GM23248 (cell line): ENCODE data around the gene HABP4. TPM values are rescaled to one million over a fixed set of nuclear protein-coding genes. Genes with fewer than 3 reads are reported as not detected.

Experiments
- DNase-seq: peaks from one replicate; pipeline ENCODE4 v3.0.0-alpha.2; 2015
- H2AFZ ChIP-seq: fragments of 200-600 bp; sonication (generic); 2 replicates; pipeline ENCODE4 v1.6.1; 2016; ENCODE audit warnings: antibody characterized with exemption
- H3F3A ChIP-seq: fragments of 200-600 bp; sonication (generic); 2 replicates; pipeline ENCODE4 v1.6.1; 2016; ENCODE audit warnings: mild to moderate bottlenecking, antibody characterized with exemption, mixed run types; ENCODE audit not compliant: insufficient read depth
- H3K27ac ChIP-seq: fragments of 200-600 bp; sonication (generic); 2 replicates; pipeline ENCODE4 v1.5.1; 2016; ENCODE audit warnings: mild to moderate bottlenecking
- H3K27me3 ChIP-seq: fragments of 200-600 bp; sonication (generic); replicated peaks from 2 replicates; pipeline ENCODE4 v1.6.1; 2016; ENCODE audit warnings: mild to moderate bottlenecking; ENCODE audit not compliant: insufficient read depth
- H3K36me3 ChIP-seq: fragments of 200-600 bp; sonication (generic); 2 replicates; pipeline ENCODE4 v1.6.1; 2016; ENCODE audit warnings: low read depth, mild to moderate bottlenecking
- H3K4me1 ChIP-seq: fragments of 200-600 bp; sonication (generic); 2 replicates; pipeline ENCODE4 v1.6.1; 2016; ENCODE audit warnings: mild to moderate bottlenecking; ENCODE audit not compliant: insufficient read depth
- H3K4me2 ChIP-seq: fragments of 200-600 bp; sonication (generic); one replicate; pipeline ENCODE4 v1.6.1; 2016; ENCODE audit warnings: mild to moderate bottlenecking; ENCODE audit not compliant: unreplicated experiment
- H3K4me3 ChIP-seq: fragments of 200-600 bp; sonication (generic); 2 replicates; pipeline ENCODE4 v1.5.1; 2016; ENCODE audit warnings: mild to moderate bottlenecking
- H3K79me2 ChIP-seq: fragments of 200-600 bp; sonication (generic); 2 replicates; pipeline ENCODE4 v1.6.1; 2016; ENCODE audit warnings: mild to moderate bottlenecking; ENCODE audit not compliant: insufficient read depth
- H3K9ac ChIP-seq: fragments of 200-600 bp; sonication (generic); 2 replicates; pipeline ENCODE4 v1.6.1; 2016; ENCODE audit warnings: mild to moderate bottlenecking
- H3K9me2 ChIP-seq: fragments of 200-600 bp; sonication (generic); 2 replicates; pipeline ENCODE4 v1.6.1; 2016; ENCODE audit warnings: mixed run types, mild to moderate bottlenecking, moderate library complexity; ENCODE audit not compliant: insufficient read depth
- H3K9me3 ChIP-seq: fragments of 200-600 bp; sonication (generic); one replicate; pipeline ENCODE4 v1.6.1; 2017; ENCODE audit warnings: low read depth
- H4K20me1 ChIP-seq: fragments of 200-600 bp; sonication (generic); 2 replicates; pipeline ENCODE4 v1.6.0; 2016; ENCODE audit not compliant: insufficient read depth
- EZH2 ChIP-seq: fragments of 200-600 bp; sonication (generic); IDR thresholded peaks from 2 replicates; pipeline ENCODE4 v1.6.1; 2018; ENCODE audit warnings: antibody characterized with exemption, mild to moderate bottlenecking; ENCODE audit not compliant: insufficient read depth, poor library complexity, severe bottlenecking
- EZH2phosphoT487 ChIP-seq: fragments of 200-600 bp; sonication (generic); IDR thresholded peaks from 2 replicates; pipeline ENCODE4 v1.6.1; 2018; ENCODE audit warnings: antibody characterized with exemption, moderate library complexity, mild to moderate bottlenecking, low read depth; ENCODE audit not compliant: insufficient read depth
- WGBS, 2 experiments: methylation state at CpG; one replicate each; pipeline ENCODE4 v1.1.6; 2015 to 2017; ENCODE audit warnings: low lambda C conversion rate in 2 of 2, low coverage in 1 of 2; ENCODE audit errors: missing lambda C conversion rate in 2 of 2; 5-methylcytosine and 5-hydroxymethylcytosine counted together
- in situ Hi-C: fragments of 300-500 bp; cut with MboI; formaldehyde crosslinking; loops from 2 replicates; pipeline ENCODE4 v1.15.0; 2020
- polyA plus RNA-seq: library from polyadenylated mRNA; unstranded; fragments of >200 nt; fragmentation: Nextera tagmentation; extraction: Ambion mirVana; gene quantifications from 2 replicates; pipeline ENCODE4 v1.2.1, GENCODE V29; 2016
- total RNA-seq: library from RNA; depleted of rRNA; stranded (reverse); fragments of >200 nt; shearing (Covaris generic); gene quantifications from 2 replicates; pipeline ENCODE4 v1.2.3, GENCODE V29; 2014

Gene HABP4
- total and polyA plus RNA-seq, 2 experiments from 2014 or later: 13.2 to 17.2 TPM

- Histone ChIP-seq H3K27me3 (no peaks in the 10 kb centered on the region), H3K4me3 (no peak overlapping the region), H3F3A (peaks cover 23% of the 10 kb centered on the region), H3K36me3 (peaks cover 11% of the 10 kb centered on the region), H3K9me2 (no peaks in the 10 kb centered on the region), H2AFZ (no peak overlapping the region), H4K20me1 (no peaks in the 10 kb centered on the region), H3K4me1 (peaks cover 32% of the 10 kb centered on the region), H3K27ac (no peak overlapping the region), H3K9me3 (no peaks in the 10 kb centered on the region), H3K4me2 (no peak overlapping the region), H3K79me2 (no peaks in the 10 kb centered on the region), H3K9ac (no peak overlapping the region)
- no peak for DNase-seq
- 93 to 95% methylated on average over 16 of the region's 16 CpGs for WGBS, 2 experiments
- TF ChIP-seq EZH2phosphoT487 (no peak), EZH2 (no peak)
- in situ Hi-C loops: no loop called here
Measured at GRCh38 chr9:96485280-96485679, 35.3 kb downstream of the HABP4 start.

GRCh38 chr9:96486386-96487028 is 36.5 kb downstream of the HABP4 start:
- in situ Hi-C loops: no loop called here
- Histone ChIP-seq H3K36me3 (peaks cover 14% of the 10 kb centered on the region), H3K4me3 (peak overlapping the region; percentile 2; the same call in 1 of the 2 replicates), H3K9me2 (no peaks in the 10 kb centered on the region), H3K4me2 (peak overlapping the region; percentile 50), H3K27me3 (no peaks in the 10 kb centered on the region), H2AFZ (0 out of 2 replicates have a peak overlapping the region, but pooled peaks have one; percentile 11), H3K4me1 (peaks cover 32% of the 10 kb centered on the region), H3K79me2 (no peaks in the 10 kb centered on the region), H3K27ac (peak overlapping the region; percentile 61), H4K20me1 (no peaks in the 10 kb centered on the region), H3F3A (peaks cover 30% of the 10 kb centered on the region), H3K9ac (peak overlapping the region; percentile 4; the same call in 1 of the 2 replicates), H3K9me3 (no peaks in the 10 kb centered on the region)
- WGBS, 2 experiments: 6 to 7% methylated on average over 7 of the region's 7 CpGs
- TF ChIP-seq EZH2phosphoT487 (no peak), EZH2 (no peak)
- DNase-seq: peak; percentile 92

GRCh38 chr9:96487029-96487396 is 37.0 kb downstream of the HABP4 start:
- in situ Hi-C loops: no loop called here
- H2AFZ ChIP-seq: no peak overlapping the region
- H3F3A ChIP-seq: peaks cover 30% of the 10 kb centered on the region
- 16 to 26% methylated on average over 1 of the region's 1 CpG for WGBS, 2 experiments
- no peak overlapping the region for H3K4me3 ChIP-seq
- no peak for DNase-seq
- H3K27me3 ChIP-seq: no peaks in the 10 kb centered on the region
- peaks cover 32% of the 10 kb centered on the region for H3K4me1 ChIP-seq
- H3K9me3 ChIP-seq: no peaks in the 10 kb centered on the region
- no peaks in the 10 kb centered on the region for H3K9me2 ChIP-seq
- no peaks in the 10 kb centered on the region for H3K79me2 ChIP-seq
- peak overlapping the region; percentile 61 for H3K27ac ChIP-seq
- H3K4me2 ChIP-seq: peak overlapping the region; percentile 50
- H4K20me1 ChIP-seq: no peaks in the 10 kb centered on the region
- peaks cover 14% of the 10 kb centered on the region for H3K36me3 ChIP-seq
- peak overlapping the region; percentile 4; the same call in 1 of the 2 replicates for H3K9ac ChIP-seq
- TF ChIP-seq EZH2phosphoT487 (no peak), EZH2 (no peak)

GRCh38 chr9:96487949-96488348 is 38.0 kb downstream of the HABP4 start:
- Histone ChIP-seq H3K36me3 (peaks cover 14% of the 10 kb centered on the region), H3K27ac (no peak overlapping the region)

More at GRCh38 chr9:96487949-96488348, 38.0 kb downstream of the HABP4 start:
- H3K4me3 ChIP-seq: no peak overlapping the region
- in situ Hi-C loops: no loop called here
- no peak overlapping the region for H3K9ac ChIP-seq
- no peak overlapping the region for H3K4me2 ChIP-seq
- TF ChIP-seq EZH2phosphoT487 (no peak), EZH2 (no peak)
- H4K20me1 ChIP-seq: no peaks in the 10 kb centered on the region
- peak; percentile 37 for DNase-seq
- H3F3A ChIP-seq: peaks cover 30% of the 10 kb centered on the region
- peaks cover 32% of the 10 kb centered on the region for H3K4me1 ChIP-seq
- no peaks in the 10 kb centered on the region for H3K27me3 ChIP-seq
- no peaks in the 10 kb centered on the region for H3K79me2 ChIP-seq
- no peaks in the 10 kb centered on the region for H3K9me2 ChIP-seq
- no peak overlapping the region for H2AFZ ChIP-seq
- no peaks in the 10 kb centered on the region for H3K9me3 ChIP-seq
- 56 to 59% methylated on average over 10 of the region's 10 CpGs for WGBS, 2 experiments
